GM06990 (cell line): ENCODE results near the gene RALGPS2.

Experiments used
- DNase-seq: peaks from one replicate; pipeline ENCODE4 v3.0.0-alpha.2; 2011; ENCODE audit not compliant: insufficient read length; ENCODE audit errors: extremely low read depth
- H3K27me3 ChIP-seq: replicated peaks from 2 replicates; pipeline ENCODE4 v1.6.0; 2011; ENCODE audit warnings: low read length; ENCODE audit not compliant: control insufficient read depth, insufficient read depth
- H3K36me3 ChIP-seq: 2 replicates; pipeline ENCODE4 v1.5.1; 2011; ENCODE audit warnings: low read length; ENCODE audit not compliant: control insufficient read depth, insufficient read depth
- H3K4me3 ChIP-seq: replicated peaks from 2 replicates; pipeline ENCODE4 v1.5.1; 2011; ENCODE audit warnings: low read depth, mild to moderate bottlenecking, control low read depth, low read length
- TF ChIP-seq, protein P1 (sequence below): IDR thresholded peaks from 2 replicates; pipeline ENCODE4 v1.5.1; 2011; ENCODE audit warnings: low read length, control low read depth, mild to moderate bottlenecking, inconsistent platforms; ENCODE audit not compliant: insufficient read depth, poor library complexity, severe bottlenecking

The RALGPS2 gene

GRCh38 chr1:178899402-178899801 lies 174.4 kb downstream of the RALGPS2 start:
- no peak for DNase-seq
- Histone ChIP-seq H3K36me3 (no peaks in the 10 kb centered on the region), H3K4me3 (no peak overlapping the region), H3K27me3 (no peaks in the 10 kb centered on the region)
- TF ChIP-seq, protein P1, sequence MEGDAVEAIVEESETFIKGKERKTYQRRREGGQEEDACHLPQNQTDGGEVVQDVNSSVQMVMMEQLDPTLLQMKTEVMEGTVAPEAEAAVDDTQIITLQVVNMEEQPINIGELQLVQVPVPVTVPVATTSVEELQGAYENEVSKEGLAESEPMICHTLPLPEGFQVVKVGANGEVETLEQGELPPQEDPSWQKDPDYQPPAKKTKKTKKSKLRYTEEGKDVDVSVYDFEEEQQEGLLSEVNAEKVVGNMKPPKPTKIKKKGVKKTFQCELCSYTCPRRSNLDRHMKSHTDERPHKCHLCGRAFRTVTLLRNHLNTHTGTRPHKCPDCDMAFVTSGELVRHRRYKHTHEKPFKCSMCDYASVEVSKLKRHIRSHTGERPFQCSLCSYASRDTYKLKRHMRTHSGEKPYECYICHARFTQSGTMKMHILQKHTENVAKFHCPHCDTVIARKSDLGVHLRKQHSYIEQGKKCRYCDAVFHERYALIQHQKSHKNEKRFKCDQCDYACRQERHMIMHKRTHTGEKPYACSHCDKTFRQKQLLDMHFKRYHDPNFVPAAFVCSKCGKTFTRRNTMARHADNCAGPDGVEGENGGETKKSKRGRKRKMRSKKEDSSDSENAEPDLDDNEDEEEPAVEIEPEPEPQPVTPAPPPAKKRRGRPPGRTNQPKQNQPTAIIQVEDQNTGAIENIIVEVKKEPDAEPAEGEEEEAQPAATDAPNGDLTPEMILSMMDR, result no peak

DNA sequence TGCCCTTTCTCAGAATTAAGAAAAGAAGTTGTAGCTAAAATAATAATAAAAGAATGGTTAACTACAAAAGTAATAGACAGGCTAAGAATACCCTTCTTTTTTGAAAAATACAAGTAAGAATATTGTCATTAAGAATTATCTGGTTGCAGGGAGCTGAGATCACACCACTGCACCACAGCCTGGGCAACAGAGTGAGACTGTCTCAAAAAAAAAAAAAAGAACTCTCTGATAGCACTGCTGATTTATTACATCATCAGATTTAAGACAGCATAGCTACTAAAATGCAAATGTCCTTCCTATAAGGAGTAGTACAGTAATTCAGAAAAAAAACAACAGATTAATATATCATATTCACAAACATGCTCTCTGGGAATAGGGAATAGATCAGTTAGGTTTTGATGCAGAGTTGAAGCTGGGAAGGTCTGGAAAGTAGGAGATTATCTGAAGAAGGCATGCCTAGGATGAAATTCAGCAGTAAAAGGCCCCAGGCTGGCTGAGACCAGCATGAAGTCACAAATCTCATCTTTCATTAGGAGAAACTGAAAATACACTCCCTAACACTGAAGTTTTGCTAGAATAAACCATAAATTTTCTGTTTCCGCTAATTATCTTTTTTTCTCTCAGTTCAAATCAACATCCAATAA lies 176.6 kb downstream of the RALGPS2 start:
- Histone ChIP-seq H3K36me3 (no peaks in the 10 kb centered on the region), H3K4me3 (no peak overlapping the region), H3K27me3 (no peaks in the 10 kb centered on the region)
- DNase-seq, result no peak
- TF ChIP-seq, protein P1, result no peak

- H3K36me3 ChIP-seq, result no peaks in the 10 kb centered on the region
- TF ChIP-seq, protein P1, result no peak
- H3K27me3 ChIP-seq, result no peaks in the 10 kb centered on the region; the same call in 1 of the 2 replicates
- no peak for DNase-seq
- no peak overlapping the region for H3K4me3 ChIP-seq
These were observed 183.3 kb downstream of the RALGPS2 start for GRCh38 chr1:178908358-178908757.

DNA sequence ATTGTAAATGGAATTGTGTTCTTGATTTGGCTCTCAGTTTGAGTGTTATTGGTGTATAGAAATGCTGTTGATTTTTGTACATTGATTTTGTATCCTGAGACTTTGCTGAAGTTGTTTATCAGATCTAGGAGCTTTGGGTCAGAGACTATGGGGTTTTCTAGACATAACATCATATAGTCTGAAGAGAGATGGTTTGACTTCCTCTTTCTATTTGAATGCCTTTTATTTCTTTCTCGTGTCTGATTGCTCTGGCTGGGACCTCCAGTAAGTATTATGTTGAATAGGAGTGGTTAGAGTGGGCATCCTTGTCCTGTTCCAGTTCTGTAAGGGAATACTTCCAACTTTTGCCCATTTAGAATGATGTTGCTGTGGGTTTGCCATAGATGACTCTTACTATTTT lies 185.0 kb downstream of the RALGPS2 start:
- no peak for DNase-seq
- Histone ChIP-seq H3K4me3 (no peak overlapping the region), H3K27me3 (no peaks in the 10 kb centered on the region; the same call in 1 of the 2 replicates), H3K36me3 (no peaks in the 10 kb centered on the region)
- TF ChIP-seq, protein P1, result no peak

- H3K36me3 ChIP-seq, result no peaks in the 10 kb centered on the region
- H3K27me3 ChIP-seq, result no peaks in the 10 kb centered on the region; the same call in 1 of the 2 replicates
- TF ChIP-seq, protein P1, result no peak
- H3K4me3 ChIP-seq, result no peak overlapping the region
- no peak for DNase-seq
These were observed 187.6 kb downstream of the RALGPS2 start for GRCh38 chr1:178912597-178912996.

DNA sequence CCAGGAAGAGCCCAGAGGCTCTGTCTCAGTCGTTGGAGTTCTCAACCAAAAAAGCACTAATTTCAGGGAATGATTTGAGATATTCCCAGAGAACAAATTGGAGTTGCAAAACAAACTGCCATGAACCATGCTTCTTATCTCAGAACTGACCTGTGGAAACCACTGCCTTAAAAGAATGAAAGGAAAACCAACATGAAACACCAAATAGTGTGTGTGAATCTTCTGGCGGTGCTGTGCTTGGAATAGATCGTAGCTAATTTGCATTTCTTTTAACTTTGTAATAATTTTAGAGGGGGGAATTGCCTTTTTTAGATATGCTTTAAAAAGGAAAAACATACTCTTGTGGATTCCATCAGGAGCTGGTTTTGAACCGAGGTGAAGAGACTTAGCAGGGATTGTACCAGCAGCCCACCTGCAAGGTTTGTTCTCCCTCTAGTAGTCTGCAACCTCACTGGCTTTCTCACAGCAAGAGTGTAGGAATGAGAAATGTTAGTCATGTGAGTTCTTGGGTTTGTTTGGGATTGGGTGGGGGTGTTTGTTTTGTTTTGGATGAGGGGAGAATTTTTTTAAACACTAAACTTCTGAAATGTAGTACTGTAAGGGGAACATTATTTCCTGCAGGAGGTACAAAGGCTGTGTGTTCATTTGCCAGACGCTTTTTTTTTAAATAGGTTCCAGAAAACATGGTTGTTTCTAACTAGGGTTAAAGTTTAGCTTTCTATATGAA lies 191.6 kb downstream of the RALGPS2 start:
- DNase-seq, result no peak
- Histone ChIP-seq H3K27me3 (no peaks in the 10 kb centered on the region; the same call in 1 of the 2 replicates), H3K36me3 (no peaks in the 10 kb centered on the region), H3K4me3 (no peak overlapping the region)
- TF ChIP-seq, protein P1, result no peak
